DOHH2 (cell line): ENCODE results near the gene CSNK1G2.

ENCODE experiments used
- EZH2phosphoT487 ChIP-seq: fragments of 200-600 bp; sonication (generic); IDR thresholded peaks from 2 replicates; pipeline ENCODE4 v1.6.1; 2017; ENCODE audit warnings: borderline replicate concordance, mild to moderate bottlenecking, antibody characterized with exemption, low read length, moderate library complexity, mixed read lengths
- TF ChIP-seq, protein P1 (sequence below): fragments of 200-600 bp; sonication (generic); IDR thresholded peaks from one replicate; pipeline ENCODE4 v1.5.1; 2014; ENCODE audit warnings: antibody characterized with exemption, mild to moderate bottlenecking, low read depth, low read length; ENCODE audit not compliant: poor library complexity, severe bottlenecking

DNA sequence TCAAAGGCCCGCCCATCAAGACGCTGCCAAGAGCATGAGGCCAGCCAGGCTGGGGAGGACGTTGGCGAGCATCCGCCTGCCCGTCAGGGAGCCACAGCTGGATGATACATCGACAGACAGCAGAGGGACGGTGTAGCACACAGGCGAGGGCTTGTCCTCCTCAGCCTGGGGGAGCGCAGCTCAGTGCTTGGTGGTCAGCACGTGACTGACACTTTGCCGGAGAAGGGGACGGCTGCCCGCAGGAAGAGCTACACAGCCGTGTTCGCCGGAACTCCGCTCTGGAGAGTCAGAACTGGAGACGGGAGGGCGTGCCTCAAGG lies 34.1 kb downstream of the CSNK1G2 start:
- TF ChIP-seq, protein P1, sequence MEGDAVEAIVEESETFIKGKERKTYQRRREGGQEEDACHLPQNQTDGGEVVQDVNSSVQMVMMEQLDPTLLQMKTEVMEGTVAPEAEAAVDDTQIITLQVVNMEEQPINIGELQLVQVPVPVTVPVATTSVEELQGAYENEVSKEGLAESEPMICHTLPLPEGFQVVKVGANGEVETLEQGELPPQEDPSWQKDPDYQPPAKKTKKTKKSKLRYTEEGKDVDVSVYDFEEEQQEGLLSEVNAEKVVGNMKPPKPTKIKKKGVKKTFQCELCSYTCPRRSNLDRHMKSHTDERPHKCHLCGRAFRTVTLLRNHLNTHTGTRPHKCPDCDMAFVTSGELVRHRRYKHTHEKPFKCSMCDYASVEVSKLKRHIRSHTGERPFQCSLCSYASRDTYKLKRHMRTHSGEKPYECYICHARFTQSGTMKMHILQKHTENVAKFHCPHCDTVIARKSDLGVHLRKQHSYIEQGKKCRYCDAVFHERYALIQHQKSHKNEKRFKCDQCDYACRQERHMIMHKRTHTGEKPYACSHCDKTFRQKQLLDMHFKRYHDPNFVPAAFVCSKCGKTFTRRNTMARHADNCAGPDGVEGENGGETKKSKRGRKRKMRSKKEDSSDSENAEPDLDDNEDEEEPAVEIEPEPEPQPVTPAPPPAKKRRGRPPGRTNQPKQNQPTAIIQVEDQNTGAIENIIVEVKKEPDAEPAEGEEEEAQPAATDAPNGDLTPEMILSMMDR: no peak
- no peak for TF ChIP-seq EZH2phosphoT487
